Left ventricle myocardium inferior (tissue), 1 donor: ENCODE measurements around the gene POLR3A. TPM values are rescaled to one million over a fixed set of nuclear protein-coding genes. Genes with fewer than 3 reads are reported as not detected.
A peak's percentile ranks its signal among the peaks of the same experiment; 100 is the strongest.

Source experiments
- DNase-seq: peaks from one replicate; pipeline ENCODE4 v3.0.0-alpha.2; 2020
- H3K27ac ChIP-seq: fragments of 200-600 bp; replicated peaks from 2 replicates; pipeline ENCODE4 v1.8.0; 2021
- H3K27me3 ChIP-seq: fragments of 200-600 bp; 2 replicates; pipeline ENCODE4 v1.8.0; 2021; ENCODE audit warnings: low read depth
- H3K36me3 ChIP-seq: fragments of 200-600 bp; 2 replicates; pipeline ENCODE4 v1.8.0; 2021
- H3K4me1 ChIP-seq: fragments of 200-600 bp; 2 replicates; pipeline ENCODE4 v1.8.0; 2021
- H3K4me3 ChIP-seq: fragments of 200-600 bp; 2 replicates; pipeline ENCODE4 v1.8.0; 2021; ENCODE audit warnings: mild to moderate bottlenecking, moderate library complexity
- H3K9me3 ChIP-seq: fragments of 200-600 bp; replicated peaks from 2 replicates; pipeline ENCODE4 v1.8.0; 2021
- intact Hi-C: fragments of 100-400 bp; cut with micrococcal nuclease; formaldehyde crosslinking; loops from one replicate; pipeline ENCODE4 v1.11.0; 2022
- total RNA-seq: library from RNA; stranded (reverse); fragmentation: NEBNext Ultra II Directional; extraction: Animal tissue kit (Norgen Biotek cat#: 25700); gene quantifications from one replicate; pipeline ENCODE4 v1.2.1, GENCODE V29; 2021
- TF ChIP-seq, protein P1 (sequence below): fragments of 200-600 bp; IDR thresholded peaks from 2 replicates; pipeline ENCODE4 v1.8.0; 2021; ENCODE audit warnings: antibody characterized with exemption, mild to moderate bottlenecking, borderline replicate concordance
- donor health status: DM: no; HTN: yes; CAD: no; lungs with severe emphysema.

The POLR3A gene
- total RNA-seq, 1 donor from 2014 or later = 8.2 TPM

DNA sequence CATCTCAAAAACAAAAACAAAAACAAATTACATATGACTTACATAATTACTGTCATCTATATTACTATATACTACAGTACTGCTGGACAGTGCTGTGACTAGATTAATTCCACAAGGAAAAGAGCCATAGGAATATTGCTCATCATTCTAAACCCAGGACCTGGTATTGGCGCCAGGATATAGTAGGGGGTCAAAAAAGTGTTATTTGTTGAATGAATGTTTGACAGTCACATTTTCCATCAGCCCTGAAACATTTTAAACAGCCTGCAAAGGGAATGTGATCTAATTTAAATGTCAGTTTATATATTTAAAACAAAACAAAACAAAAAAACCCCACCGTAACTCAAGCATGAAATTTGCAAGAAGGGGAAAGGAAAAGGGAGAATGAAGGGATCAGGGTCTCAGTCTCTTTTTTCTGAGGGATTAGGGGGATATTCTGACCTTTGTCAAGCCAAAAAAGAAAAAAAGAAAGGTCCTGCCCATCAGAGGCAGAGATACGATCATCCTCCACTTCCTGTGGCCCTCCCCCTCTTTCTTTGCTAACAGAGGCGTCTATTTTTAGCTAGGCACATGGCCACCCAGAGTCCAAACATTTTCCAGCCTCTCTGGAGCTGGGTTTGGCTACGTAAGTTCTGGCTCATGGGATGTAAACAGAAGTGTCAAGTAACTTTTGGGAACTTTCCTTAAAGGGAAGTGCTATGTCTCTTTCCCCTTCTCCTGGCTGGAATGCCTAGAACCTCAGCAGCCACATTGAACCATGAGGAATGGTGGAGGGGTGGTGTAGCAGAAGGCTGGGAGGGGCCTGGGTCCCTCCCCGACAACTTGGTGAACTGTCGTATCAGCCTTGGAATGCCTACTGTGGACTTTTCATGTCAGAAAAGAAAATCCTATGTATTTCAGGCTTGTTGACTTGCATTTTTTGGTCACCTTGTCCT lies 58.2 kb downstream of the POLR3A start:
- peaks cover 17% of the 10 kb centered on the region for H3K4me1 ChIP-seq
- peaks cover 6% of the 10 kb centered on the region for H3K36me3 ChIP-seq
- TF ChIP-seq, protein P1, sequence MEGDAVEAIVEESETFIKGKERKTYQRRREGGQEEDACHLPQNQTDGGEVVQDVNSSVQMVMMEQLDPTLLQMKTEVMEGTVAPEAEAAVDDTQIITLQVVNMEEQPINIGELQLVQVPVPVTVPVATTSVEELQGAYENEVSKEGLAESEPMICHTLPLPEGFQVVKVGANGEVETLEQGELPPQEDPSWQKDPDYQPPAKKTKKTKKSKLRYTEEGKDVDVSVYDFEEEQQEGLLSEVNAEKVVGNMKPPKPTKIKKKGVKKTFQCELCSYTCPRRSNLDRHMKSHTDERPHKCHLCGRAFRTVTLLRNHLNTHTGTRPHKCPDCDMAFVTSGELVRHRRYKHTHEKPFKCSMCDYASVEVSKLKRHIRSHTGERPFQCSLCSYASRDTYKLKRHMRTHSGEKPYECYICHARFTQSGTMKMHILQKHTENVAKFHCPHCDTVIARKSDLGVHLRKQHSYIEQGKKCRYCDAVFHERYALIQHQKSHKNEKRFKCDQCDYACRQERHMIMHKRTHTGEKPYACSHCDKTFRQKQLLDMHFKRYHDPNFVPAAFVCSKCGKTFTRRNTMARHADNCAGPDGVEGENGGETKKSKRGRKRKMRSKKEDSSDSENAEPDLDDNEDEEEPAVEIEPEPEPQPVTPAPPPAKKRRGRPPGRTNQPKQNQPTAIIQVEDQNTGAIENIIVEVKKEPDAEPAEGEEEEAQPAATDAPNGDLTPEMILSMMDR = no peak
- no peaks in the 10 kb centered on the region for H3K27me3 ChIP-seq
- H3K4me3 ChIP-seq = peak overlapping the region; percentile 10
- no peaks in the 10 kb centered on the region for H3K9me3 ChIP-seq
- intact Hi-C loops = no loop called here
- peak; percentile 52 for DNase-seq
- H3K27ac ChIP-seq = peak overlapping the region; percentile 73

DNA sequence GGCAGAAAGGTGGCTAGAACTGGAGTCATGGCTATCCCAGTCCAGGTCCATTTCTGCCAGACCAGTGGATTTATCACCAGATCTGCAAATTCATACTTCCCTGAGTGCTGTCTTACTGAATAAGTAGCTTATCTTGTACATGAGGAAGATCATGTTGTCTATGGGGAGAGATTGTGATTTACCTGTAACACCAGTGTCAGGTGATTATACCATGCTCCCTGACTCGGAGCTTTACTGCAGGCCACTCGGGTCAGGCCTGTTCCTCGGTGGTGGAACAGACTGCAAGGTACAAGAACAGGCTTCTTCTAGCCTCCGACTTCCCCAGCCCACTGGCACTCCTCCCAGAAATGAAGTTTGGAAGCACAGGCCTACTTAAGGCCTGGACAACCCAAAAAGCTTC lies 60.2 kb downstream of the POLR3A start:
- TF ChIP-seq, protein P1 = no peak
- H3K4me3 ChIP-seq = no peak overlapping the region
- no peak overlapping the region for H3K27ac ChIP-seq
- H3K36me3 ChIP-seq = no peaks in the 10 kb centered on the region
- intact Hi-C loops = no loop called here
- peaks cover 17% of the 10 kb centered on the region for H3K4me1 ChIP-seq
- H3K27me3 ChIP-seq = no peaks in the 10 kb centered on the region
- H3K9me3 ChIP-seq = no peaks in the 10 kb centered on the region
- DNase-seq = no peak

DNA sequence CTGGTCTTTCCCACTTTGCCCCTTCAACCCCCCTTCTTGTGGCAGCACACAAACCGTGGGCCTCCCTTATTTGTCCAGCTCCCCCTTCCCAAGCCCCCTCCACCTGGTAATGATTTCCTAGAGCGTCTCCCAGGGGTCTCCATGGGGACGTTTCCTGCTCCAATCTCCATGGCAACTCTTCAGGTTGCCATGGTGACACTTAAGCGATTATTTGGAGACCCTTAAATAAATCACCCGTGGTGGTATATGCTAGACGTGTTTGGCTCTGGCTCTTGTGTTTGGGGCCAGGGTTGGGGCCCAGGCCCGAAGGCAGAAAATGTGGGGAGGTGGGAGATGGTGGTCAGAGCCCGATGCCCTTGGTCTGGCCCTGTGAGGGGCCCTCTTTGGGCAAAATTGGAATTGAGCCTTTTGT lies 61.7 kb downstream of the POLR3A start:
- TF ChIP-seq, protein P1 = no peak
- peaks cover 17% of the 10 kb centered on the region for H3K4me1 ChIP-seq
- DNase-seq = no peak
- H3K36me3 ChIP-seq = no peaks in the 10 kb centered on the region
- intact Hi-C loops = no loop called here
- no peak overlapping the region for H3K4me3 ChIP-seq
- no peaks in the 10 kb centered on the region for H3K27me3 ChIP-seq
- no peaks in the 10 kb centered on the region for H3K9me3 ChIP-seq
- H3K27ac ChIP-seq = no peak overlapping the region

DNA sequence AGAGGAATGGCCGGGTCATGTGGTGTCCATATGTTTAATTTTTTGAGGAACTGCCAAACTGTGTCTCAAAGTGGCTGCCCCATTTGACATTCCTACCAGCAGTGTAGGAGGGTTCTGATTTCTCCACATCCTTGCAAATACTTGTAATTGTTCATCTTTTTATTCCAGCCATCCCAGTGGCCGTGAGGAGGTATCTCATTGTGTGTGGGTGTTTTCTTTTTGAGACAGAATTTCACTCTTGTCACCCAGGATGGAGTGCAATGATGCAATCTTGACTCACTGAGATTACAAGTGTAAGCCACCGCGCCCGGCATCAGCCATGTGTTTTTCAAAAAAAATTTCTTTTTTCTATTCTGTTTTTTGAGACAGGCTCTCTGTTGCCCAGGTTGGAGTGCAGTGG lies 64.0 kb downstream of the POLR3A start:
- intact Hi-C loops = no loop called here
- TF ChIP-seq, protein P1 = no peak
- H3K36me3 ChIP-seq = no peaks in the 10 kb centered on the region

DNA sequence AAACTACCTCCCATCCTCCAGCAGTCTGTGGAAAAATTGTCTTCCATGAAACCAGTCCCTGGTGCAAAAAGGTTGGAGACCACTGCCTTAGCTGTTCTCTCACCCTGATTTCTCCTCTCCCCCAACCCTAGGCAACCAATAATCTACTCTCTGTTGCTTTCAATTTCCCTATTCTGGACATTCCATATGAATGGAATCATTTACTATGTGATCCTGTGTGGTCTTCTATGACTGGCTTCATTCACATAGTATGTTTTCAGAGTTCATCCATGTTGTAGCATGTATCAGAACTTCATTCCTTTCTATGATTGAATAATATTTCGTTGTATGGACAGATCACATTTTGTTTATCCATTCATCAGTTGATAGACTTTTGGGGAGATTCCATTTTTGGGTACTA lies 64.5 kb downstream of the POLR3A start:
- Histone ChIP-seq H3K27ac (no peak overlapping the region), H3K36me3 (no peaks in the 10 kb centered on the region), H3K9me3 (no peaks in the 10 kb centered on the region), H3K4me3 (no peak overlapping the region), H3K27me3 (no peaks in the 10 kb centered on the region), H3K4me1 (no peaks in the 10 kb centered on the region)
- DNase-seq = no peak
- TF ChIP-seq, protein P1 = no peak
- intact Hi-C loops = no loop called here

More for the DNA sequence above, 64.0 kb downstream of the POLR3A start:
- Histone ChIP-seq H3K9me3 (no peaks in the 10 kb centered on the region), H3K27me3 (no peaks in the 10 kb centered on the region), H3K4me1 (no peaks in the 10 kb centered on the region), H3K27ac (no peak overlapping the region), H3K4me3 (no peak overlapping the region)
- DNase-seq = no peak
